Hepatocyte (in vitro differentiated cells): ENCODE results near the gene ADD2. TPM values are rescaled to one million over a fixed set of nuclear protein-coding genes. Genes with fewer than 3 reads are reported as not detected.

Experiments
- DNase-seq: peaks from one replicate; pipeline ENCODE4 v3.0.0-alpha.2; 2016; ENCODE audit warnings: low spot score
- H2AFZ ChIP-seq: fragments of 200-600 bp; sonication (generic); 2 replicates; pipeline ENCODE4 v1.6.0; 2016; ENCODE audit warnings: antibody characterized with exemption, mild to moderate bottlenecking
- H3K27ac ChIP-seq: fragments of 200-600 bp; sonication (generic); 2 replicates; pipeline ENCODE4 v1.5.1; 2016; ENCODE audit warnings: mild to moderate bottlenecking
- H3K27me3 ChIP-seq: fragments of 200-600 bp; sonication (generic); 2 replicates; pipeline ENCODE4 v1.6.1; 2016
- H3K36me3 ChIP-seq: fragments of 200-600 bp; sonication (generic); replicated peaks from 2 replicates; pipeline ENCODE4 v1.5.1; 2016; ENCODE audit warnings: low read depth; ENCODE audit not compliant: insufficient read depth
- H3K4me1 ChIP-seq: fragments of 200-600 bp; sonication (generic); 2 replicates; pipeline ENCODE4 v1.5.1; 2016; ENCODE audit warnings: mild to moderate bottlenecking, moderate library complexity; ENCODE audit not compliant: insufficient read depth
- H3K4me2 ChIP-seq: fragments of 200-600 bp; sonication (generic); 2 replicates; pipeline ENCODE4 v1.6.0; 2016
- H3K4me3 ChIP-seq: fragments of 200-600 bp; sonication (generic); 2 replicates; pipeline ENCODE4 v1.5.1; 2016; ENCODE audit warnings: mild to moderate bottlenecking
- H3K79me2 ChIP-seq: fragments of 200-600 bp; sonication (generic); 2 replicates; pipeline ENCODE4 v1.6.0; 2017; ENCODE audit warnings: mild to moderate bottlenecking
- H3K9me2 ChIP-seq: fragments of 200-600 bp; sonication (generic); replicated peaks from 2 replicates; pipeline ENCODE4 v1.6.0; 2017; ENCODE audit warnings: mild to moderate bottlenecking; ENCODE audit not compliant: insufficient read depth
- H3K9me3 ChIP-seq: fragments of 200-600 bp; sonication (generic); 2 replicates; pipeline ENCODE4 v1.5.1; 2016; ENCODE audit warnings: low read depth, mild to moderate bottlenecking
- H4K20me1 ChIP-seq: fragments of 200-600 bp; sonication (generic); 2 replicates; pipeline ENCODE4 v1.6.0; 2016; ENCODE audit warnings: mild to moderate bottlenecking; ENCODE audit not compliant: insufficient read depth, poor library complexity, severe bottlenecking
- EZH2 ChIP-seq: fragments of 200-600 bp; sonication (generic); IDR thresholded peaks from 2 replicates; pipeline ENCODE4 v1.6.1; 2016; ENCODE audit warnings: antibody characterized with exemption, mild to moderate bottlenecking, borderline replicate concordance
- EZH2phosphoT487 ChIP-seq: fragments of 200-600 bp; sonication (generic); IDR thresholded peaks from one replicate; pipeline ENCODE4 v1.6.1; 2018; ENCODE audit warnings: antibody characterized with exemption, mild to moderate bottlenecking, low read depth, moderate library complexity; ENCODE audit not compliant: unreplicated experiment, severe bottlenecking
- WGBS: methylation state at CpG from one replicate; pipeline ENCODE4 v1.1.6; 2016; ENCODE audit warnings: low lambda C conversion rate; ENCODE audit errors: missing lambda C conversion rate; 5-methylcytosine and 5-hydroxymethylcytosine counted together
- polyA plus RNA-seq: library from polyadenylated mRNA; unstranded; fragments of >200 nt; fragmentation: Nextera tagmentation; extraction: Ambion mirVana; gene quantifications from 2 replicates; pipeline ENCODE4 v1.2.1, GENCODE V29; 2016
- total RNA-seq: library from RNA; depleted of rRNA; stranded (reverse); fragments of >200 nt; gene quantifications from 2 replicates; pipeline ENCODE4 v1.2.3, GENCODE V29; 2014
- TF ChIP-seq, protein P1 (sequence below): fragments of 200-600 bp; sonication (generic); IDR thresholded peaks from 2 replicates; pipeline ENCODE4 v1.5.1; 2016; ENCODE audit warnings: antibody characterized with exemption, mild to moderate bottlenecking; ENCODE audit not compliant: poor library complexity

Gene ADD2
- total and polyA plus RNA-seq, 2 experiments from 2014 or later: 0.74 to 2.4 TPM

- H3K79me2 ChIP-seq: no peaks in the 10 kb centered on the region
- H3K36me3 ChIP-seq: no peaks in the 10 kb centered on the region
- no peak overlapping the region for H3K4me3 ChIP-seq
- no peak overlapping the region for H3K4me2 ChIP-seq
- WGBS: 84% methylated on average over 3 of the region's 3 CpGs
- no peak for DNase-seq
- H3K27ac ChIP-seq: no peak overlapping the region
- H2AFZ ChIP-seq: no peak overlapping the region
- no peaks in the 10 kb centered on the region for H4K20me1 ChIP-seq
- H3K9me2 ChIP-seq: no peaks in the 10 kb centered on the region
- H3K27me3 ChIP-seq: peaks cover 7% of the 10 kb centered on the region
- no peaks in the 10 kb centered on the region for H3K4me1 ChIP-seq
- no peaks in the 10 kb centered on the region for H3K9me3 ChIP-seq
- TF ChIP-seq, protein P1, sequence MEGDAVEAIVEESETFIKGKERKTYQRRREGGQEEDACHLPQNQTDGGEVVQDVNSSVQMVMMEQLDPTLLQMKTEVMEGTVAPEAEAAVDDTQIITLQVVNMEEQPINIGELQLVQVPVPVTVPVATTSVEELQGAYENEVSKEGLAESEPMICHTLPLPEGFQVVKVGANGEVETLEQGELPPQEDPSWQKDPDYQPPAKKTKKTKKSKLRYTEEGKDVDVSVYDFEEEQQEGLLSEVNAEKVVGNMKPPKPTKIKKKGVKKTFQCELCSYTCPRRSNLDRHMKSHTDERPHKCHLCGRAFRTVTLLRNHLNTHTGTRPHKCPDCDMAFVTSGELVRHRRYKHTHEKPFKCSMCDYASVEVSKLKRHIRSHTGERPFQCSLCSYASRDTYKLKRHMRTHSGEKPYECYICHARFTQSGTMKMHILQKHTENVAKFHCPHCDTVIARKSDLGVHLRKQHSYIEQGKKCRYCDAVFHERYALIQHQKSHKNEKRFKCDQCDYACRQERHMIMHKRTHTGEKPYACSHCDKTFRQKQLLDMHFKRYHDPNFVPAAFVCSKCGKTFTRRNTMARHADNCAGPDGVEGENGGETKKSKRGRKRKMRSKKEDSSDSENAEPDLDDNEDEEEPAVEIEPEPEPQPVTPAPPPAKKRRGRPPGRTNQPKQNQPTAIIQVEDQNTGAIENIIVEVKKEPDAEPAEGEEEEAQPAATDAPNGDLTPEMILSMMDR: no peak
- TF ChIP-seq EZH2phosphoT487 (no peak), EZH2 (no peak)
Observed at GRCh38 chr2:70619167-70619566, 148.8 kb downstream of the ADD2 start.

DNA sequence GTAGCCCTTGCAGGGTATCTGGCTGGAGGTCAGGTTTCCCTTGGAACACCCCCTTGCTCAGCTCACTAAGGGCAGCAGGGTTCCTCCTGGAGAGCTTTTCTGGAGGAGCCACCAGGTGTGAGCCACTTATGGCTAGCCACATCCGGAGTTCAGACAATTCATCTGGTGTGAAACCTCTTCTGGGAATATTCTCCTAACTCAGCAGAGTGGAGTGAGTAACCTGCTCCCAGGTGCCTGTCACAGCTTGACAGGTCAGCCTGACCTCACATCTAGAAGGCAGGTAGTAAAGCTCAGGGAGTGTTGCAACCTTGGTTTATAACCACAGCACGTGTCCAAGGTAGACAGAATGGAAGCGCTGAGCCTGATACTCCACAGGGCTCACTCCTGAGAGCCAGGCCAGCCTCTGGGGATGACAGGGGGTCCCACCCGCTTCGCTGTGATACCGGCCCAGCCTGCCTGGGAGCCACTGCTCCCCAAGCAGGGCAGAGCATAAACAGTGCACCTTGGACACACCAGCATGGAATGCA lies 151.8 kb downstream of the ADD2 start:
- H3K27ac ChIP-seq: peak overlapping the region; percentile 54
- no peak overlapping the region for H2AFZ ChIP-seq
- H3K27me3 ChIP-seq: peaks cover 7% of the 10 kb centered on the region
- no peaks in the 10 kb centered on the region for H3K9me2 ChIP-seq
- TF ChIP-seq, protein P1: no peak
- TF ChIP-seq EZH2 (no peak), EZH2phosphoT487 (no peak)
- peak; percentile 67 for DNase-seq
- no peaks in the 10 kb centered on the region for H4K20me1 ChIP-seq
- no peak overlapping the region for H3K4me3 ChIP-seq
- H3K4me1 ChIP-seq: no peaks in the 10 kb centered on the region
- H3K36me3 ChIP-seq: no peaks in the 10 kb centered on the region
- no peaks in the 10 kb centered on the region for H3K9me3 ChIP-seq
- no peaks in the 10 kb centered on the region for H3K79me2 ChIP-seq
- 64% methylated on average over 6 of the region's 6 CpGs for WGBS
- no peak overlapping the region for H3K4me2 ChIP-seq

DNA sequence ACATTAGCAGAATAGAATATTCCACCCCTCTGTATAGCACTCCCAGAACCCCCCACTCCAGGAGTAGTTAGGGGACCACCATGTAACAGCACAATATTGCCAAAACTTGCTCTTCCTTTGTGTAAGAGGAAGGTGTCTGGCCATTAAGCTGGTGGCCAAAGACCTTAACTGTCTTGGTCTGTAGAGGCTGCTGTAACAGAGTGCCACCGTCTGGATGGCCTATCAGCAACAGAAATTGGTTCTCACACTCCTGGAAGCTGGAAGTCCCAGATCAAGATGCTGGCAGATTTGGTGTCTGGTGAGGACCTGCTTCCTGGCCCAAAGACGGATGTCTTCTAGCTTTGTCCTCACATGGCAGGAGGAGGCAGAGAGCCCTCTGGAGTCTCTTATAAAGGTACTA lies 152.8 kb downstream of the ADD2 start:
- H3K4me3 ChIP-seq: no peak overlapping the region
- H3K27ac ChIP-seq: no peak overlapping the region
- no peaks in the 10 kb centered on the region for H3K79me2 ChIP-seq
- peaks cover 7% of the 10 kb centered on the region for H3K27me3 ChIP-seq
- no peaks in the 10 kb centered on the region for H3K36me3 ChIP-seq
- no peaks in the 10 kb centered on the region for H3K4me1 ChIP-seq
- TF ChIP-seq, protein P1: no peak
- TF ChIP-seq EZH2phosphoT487 (no peak), EZH2 (no peak)
- WGBS: 63% methylated on average over 2 of the region's 2 CpGs
- H3K9me3 ChIP-seq: no peaks in the 10 kb centered on the region
- H3K4me2 ChIP-seq: no peak overlapping the region
- no peak for DNase-seq
- H4K20me1 ChIP-seq: no peaks in the 10 kb centered on the region
- no peaks in the 10 kb centered on the region for H3K9me2 ChIP-seq
- no peak overlapping the region for H2AFZ ChIP-seq
